Middle frontal gyrus (tissue), 1 donor: ENCODE data around the gene SLCO3A1.

Experiments used
- DNase-seq: peaks from one replicate; pipeline ENCODE4 v3.0.0-alpha.2; 2015; ENCODE audit warnings: low spot score; ENCODE audit errors: extremely low spot score

Gene SLCO3A1

DNA sequence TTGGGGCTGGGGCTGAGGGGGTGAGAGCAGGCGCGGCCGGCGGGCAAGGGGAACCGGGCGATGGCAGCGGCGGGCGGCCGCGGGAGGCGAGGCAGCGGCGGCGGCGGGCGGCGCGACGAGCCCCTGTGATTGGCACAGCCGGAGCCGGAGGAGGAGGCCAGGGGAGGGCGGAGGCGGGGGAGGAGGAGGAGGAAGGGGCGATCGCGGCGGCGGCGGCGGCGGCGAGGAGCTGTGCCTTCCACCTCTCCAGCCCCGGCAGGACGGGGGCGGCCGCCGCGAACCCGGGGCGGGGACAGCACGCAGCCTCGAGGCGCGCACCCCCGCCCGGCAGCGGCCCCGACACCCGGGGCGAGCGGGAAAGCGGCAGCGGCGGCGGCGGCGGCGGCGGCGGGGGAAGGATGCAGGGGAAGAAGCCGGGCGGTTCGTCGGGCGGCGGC lies at the start of gene SLCO3A1:
SLCO3A1 (plus strand) TSS at position 198 of the 437 bp plus-strand sequence.
- no peak for DNase-seq

DNA sequence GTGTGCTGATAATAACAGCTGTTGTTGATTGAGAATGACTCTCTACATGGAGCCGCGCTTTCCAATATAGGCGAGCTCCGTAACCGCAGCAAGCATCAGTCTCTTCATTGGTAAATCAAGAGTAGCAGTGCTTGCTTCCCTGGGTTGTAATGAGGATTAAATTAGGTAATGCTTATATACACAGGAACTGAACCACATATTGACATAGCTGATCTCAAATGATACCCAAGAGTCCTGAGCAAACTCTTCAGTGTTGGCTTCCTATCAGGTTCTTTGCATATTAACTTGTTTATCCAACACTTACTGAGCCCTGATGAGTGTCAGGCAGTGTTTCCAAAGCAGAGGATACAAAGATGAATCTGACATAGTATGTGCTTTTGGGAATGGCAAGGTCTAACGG lies 46.4 kb upstream of the SLCO3A1 start:
- DNase-seq = no peak

DNA sequence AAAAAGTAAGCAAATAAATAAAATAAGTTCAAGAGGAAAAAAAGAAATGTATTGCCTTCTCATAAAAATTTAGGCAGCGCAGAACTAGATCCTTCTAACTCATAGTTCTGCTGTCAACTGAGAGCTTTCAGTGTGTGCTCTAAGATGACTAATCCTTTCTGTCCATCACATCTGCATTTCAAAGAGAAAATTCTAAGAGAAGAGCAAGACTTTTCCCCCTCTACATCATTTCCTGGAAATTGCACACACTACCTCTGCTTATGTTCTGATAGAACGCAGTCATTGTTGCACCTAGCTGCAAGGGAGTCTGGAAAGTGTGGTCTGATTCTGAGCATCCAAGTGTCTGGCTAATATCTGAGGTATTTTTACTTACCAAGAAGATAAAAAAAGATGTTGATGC lies 39.6 kb upstream of the SLCO3A1 start:
- DNase-seq = no peak

DNA sequence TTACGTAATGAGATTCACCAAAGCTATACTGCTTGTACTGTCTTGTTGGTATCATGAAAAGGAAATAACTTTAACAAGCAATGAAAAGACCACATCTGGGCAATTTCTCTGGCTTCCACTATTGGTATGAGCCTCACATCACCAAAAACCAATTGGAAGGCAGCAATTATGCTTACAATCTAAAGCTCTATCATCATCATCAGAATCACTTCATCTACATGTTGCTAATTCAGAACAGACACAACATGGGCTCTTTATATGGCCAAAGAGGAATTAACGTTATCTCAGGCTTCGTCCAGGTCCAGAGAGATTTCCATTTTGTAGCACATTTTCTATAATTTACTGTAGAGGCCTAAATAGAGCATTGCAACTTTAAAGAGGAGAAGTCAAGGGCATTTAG lies 36.6 kb upstream of the SLCO3A1 start:
- DNase-seq = no peak

DNA sequence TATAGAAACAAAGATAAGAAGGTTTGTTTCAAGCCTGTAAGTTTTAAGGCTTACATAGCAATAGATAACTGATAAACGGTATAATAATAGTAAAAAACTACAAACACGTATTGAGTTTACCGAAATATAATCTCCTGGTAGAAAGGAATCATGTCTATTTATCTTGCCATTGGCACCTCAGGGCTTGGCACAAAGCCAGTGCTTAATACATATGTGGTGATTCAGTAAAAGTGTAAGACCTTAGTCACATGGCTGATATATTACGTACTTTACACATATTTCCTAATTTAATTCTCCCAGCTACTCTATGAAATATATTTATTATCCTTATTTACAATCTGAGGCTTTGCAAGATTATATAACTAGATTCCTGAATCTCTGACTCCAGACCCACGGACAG lies 32.0 kb upstream of the SLCO3A1 start:
- no peak for DNase-seq

DNA sequence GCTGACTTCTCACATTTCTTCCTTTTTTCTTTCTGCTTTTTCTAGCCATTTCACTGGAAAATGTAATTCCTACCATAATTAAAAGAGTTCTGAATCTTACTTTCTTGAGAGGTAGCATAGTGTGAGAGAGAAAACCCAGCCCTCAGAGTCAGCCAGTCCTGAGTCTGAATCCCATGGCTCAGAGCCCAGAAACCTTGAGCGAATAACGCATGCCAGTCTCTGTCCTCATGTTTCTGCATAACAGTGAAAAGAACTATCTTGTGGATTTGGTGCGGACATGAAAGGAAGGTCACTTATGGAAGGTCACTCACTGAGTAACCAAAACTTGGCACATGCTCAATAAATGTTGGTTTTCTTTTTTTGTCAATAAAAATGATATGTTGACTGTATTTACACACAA lies 29.3 kb upstream of the SLCO3A1 start:
- DNase-seq = no peak

DNA sequence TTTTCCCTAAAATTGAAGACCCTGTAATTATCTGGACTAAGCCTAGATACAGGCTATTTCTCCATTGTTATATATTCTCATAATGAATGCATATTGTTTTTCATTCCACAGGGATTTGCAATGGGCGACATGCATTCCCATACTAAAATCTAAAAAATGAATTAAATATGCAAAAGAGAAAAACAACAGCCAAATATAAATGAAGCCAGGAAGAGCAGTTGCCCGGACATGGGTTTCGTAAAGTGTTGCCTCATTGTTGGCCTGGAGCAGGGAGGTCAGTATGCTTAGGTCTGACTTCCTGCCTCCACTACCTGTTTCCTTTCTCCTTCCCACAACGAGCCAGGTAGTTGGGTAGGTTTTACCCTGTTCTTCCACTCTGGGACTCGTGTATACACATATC lies 27.1 kb upstream of the SLCO3A1 start:
- DNase-seq = no peak

DNA sequence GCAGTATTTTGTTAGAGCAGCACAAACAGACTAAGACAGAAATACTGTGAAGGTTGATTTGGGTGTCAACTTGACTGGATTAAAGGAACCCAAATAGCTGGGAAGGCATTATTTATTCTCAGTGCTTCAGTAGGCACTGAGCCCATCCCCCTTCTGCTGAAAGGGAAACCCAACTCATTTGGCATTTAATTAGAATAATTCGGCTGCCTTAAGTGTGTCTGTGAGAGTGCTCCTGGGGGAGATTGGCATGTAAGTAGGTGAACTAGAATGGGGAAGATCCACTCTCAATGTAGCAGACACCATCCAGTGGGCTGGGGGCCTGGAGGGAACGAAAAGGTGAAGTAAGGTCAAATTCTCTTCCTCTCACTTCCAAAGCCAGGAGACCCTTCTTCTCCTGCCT lies 20.5 kb upstream of the SLCO3A1 start:
- DNase-seq = no peak

DNA sequence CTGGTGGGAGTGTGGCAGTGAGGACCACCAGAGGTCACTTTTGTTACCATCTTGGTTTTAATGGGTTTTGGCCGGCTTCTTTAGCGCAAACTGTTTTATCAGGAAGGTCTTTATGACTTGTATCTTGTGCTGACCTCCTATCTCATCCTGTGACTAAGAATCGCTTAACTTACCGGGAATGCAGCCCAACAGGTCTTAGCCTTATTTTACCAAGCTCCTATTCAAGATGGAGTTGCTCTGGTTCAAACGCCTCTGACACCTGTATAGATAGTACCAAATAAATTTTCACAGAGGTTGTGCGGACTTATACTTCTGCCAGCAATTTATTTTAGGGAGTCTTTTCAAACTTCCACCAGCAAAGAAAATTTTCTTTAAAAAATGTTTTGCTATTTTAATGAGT lies 13.6 kb upstream of the SLCO3A1 start:
- DNase-seq = no peak

DNA sequence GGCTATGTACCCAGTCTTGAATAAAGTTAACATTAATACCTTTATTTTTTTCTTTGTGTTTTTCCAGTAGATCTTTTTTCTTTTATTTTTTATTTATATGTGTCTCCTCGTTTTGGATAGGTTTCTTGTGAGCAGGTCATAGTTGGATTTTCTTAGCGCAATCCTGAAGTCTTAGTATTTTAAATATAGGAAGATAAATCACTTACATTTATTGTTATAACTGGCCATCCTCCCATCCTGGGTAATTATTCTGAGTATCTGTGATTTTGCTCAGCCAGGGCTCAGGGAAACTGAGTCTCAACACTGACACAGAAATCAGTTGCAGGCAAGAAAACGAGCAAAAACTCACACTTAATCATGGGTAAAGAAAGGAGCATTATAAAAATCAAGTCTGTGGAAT lies 11.6 kb upstream of the SLCO3A1 start:
- no peak for DNase-seq

DNA sequence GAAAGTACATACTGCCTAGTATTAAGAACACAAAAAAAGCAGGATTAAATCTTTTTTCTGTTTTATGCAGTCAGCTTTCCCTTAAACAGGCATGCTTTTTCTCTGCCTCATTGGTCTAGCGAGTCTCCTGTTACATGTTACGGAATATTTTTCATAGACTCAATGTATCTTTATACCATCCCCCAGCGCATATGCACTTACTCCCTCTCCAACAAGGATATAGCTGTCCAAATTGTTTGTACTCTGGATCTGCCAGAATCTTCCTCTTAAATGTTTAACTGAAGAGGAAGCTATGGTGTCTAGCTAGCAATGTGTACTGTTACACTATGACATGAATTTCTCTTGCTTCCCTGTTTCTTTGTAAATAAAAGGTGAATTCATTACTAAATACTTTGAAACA lies 9.2 kb upstream of the SLCO3A1 start:
- DNase-seq = no peak

DNA sequence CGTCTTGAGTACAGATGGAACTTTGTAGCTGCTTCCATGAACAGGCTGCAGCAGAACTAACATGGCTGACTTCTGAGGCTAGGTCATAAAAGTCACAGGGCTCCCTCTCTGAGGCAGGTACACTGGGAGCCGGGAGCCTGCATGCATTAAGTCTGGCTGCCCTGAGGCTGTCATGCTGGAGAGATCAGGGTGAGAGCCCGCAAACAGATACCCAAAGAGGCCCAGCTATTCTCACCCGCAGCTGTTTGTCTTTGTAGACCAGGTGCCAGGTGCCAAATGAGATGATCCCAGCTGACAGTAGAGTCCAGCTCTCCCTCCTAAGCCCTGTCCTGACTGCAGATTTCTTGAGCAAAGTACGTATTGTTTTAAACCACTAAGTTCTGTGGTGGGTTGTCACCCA lies 8.6 kb upstream of the SLCO3A1 start:
- DNase-seq = no peak

DNA sequence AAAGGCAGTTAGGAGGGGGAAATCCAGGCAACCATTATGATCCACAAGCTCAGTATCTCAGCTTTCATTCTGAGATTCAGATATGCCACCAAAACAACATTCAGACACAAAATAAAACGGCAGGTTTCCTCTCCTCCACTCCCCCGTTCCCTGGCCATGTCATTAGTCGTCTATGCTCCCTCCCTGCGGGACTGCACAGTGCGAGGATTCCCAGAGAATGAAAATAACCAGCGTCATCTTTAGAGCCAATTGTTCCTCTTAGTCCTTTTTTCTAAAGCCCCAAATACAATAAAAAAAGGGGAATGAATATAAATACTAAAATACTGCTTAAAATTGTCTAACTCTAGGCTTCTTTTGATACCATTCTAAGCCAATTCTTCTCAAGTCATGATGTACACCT lies 7.8 kb upstream of the SLCO3A1 start:
- no peak for DNase-seq

DNA sequence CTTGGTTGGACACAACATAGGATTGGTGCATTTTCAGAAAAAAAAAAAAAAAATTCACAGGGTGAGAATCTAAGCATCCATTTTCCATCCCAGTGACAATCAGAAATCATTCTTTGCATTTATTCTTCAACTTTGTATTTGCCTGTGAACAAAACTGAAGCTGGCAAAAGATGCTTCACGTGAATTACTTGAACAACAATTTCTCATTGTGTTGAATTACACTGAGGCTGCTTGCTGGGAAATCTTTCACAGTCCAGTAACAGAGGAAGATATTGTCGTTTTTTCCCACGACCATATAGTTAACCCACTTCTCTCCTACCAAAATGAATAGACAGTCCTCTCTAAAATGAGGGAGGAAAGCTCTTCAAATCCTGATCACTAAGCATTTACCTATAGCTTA lies 4.3 kb upstream of the SLCO3A1 start:
- DNase-seq = no peak

DNA sequence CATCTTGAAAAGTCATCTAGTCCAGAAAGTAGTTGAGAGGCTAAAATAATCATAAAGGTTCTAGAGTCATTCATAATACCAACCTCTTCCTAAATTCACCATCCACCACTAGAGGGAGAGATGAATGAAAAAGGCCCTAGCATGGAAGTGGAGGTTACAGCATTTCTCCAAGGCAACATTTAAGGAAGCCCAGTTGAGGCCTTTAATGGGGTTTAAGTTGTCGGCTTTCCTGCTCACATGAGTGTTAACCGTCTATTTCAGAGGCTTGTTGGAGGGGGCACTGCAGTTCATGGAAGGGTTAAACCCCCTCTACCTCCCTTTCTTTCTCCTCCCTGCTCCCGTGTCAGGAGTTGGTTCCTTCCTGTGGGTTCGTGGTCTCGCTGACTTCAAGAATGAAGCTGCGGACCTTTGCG lies 3.8 kb upstream of the SLCO3A1 start:
- no peak for DNase-seq

DNA sequence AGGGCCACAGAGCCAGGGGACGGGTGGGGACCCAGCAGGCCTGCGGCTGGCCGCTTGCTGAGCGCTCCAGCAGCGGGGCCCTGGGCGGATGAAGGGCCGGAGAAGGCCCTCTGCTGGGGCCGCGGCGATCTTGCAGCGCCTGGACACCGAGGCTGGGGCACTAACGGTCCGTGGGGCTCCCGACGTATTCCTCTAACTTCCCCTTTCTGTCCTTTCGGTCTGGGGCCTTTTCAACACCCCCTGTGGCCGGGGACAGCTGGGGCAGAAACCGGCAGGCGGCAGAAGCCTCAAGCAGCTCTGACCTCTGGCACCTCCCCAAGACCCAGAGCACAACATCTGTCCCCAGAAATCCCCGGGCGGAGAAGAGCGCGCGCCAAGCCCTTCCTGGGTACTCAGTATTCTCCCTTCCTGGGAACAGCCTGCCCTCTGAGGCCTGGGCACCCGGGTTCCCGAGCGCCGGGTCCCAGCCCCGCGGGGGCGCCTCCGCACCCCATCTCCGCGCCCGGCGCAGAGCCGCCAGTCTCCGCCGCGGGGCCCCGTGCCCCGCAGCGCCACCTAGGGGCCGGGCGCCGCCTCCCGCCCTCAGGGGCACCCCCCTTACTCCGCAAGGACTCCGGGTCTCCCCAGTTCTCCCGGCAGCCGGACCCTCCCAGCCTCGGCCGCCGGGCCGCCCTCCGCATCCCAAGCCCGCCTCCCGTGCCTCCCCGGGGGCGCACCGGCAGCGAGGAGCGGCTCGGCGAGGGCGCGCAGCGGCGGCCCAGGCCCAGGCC lies 582 bp upstream of the SLCO3A1 start:
- peak; percentile 63 for DNase-seq

DNA sequence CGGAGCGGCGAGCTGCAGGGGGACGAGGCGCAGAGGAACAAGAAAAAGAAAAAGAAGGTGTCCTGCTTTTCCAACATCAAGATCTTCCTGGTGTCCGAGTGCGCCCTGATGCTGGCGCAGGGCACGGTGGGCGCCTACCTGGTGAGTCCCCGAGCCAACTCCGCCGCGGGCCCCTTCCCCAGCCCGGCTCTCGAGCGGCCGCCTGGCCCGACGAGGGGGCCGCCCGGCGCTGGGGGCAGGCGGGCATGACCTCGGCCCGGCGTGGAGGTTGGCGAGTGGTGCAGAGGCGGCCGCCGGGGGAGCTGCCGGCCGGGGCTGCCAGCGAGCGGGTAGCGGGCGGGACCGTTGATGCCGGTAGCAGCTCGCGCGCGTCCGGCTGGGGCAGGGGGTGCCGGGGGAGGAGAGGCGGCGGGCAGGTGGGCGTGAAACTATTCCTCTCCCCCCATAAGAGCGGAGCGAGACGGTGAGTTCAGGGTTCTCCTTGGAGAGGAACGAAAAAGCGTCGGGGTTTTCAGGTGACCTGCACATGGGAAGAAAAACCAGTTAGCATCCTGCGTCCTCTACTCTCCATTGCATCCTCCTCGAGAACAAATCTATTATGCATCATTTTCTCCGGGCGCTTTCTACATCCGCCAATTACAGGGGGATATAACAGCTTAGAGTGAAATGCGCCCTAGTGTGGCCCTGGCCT lies 585 bp downstream of the SLCO3A1 start:
- no peak for DNase-seq

DNA sequence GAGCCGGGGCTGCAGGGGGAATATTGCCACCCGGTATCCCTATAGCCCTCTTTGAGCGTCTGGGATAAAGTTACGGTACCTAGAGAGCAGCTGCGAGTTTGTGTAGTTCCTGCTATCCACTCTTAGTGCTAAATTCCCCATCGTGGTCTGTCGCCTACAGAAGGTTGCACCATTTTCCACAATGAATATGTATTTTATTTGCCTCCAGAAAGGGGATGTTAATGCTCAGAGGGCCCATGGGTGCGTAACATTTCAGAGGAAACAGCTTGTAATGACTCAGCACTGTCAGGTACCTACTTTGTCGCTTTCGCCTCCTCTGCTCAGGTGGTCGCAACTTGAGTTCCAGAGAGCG lies 1.1 kb downstream of the SLCO3A1 start:
- DNase-seq = no peak

DNA sequence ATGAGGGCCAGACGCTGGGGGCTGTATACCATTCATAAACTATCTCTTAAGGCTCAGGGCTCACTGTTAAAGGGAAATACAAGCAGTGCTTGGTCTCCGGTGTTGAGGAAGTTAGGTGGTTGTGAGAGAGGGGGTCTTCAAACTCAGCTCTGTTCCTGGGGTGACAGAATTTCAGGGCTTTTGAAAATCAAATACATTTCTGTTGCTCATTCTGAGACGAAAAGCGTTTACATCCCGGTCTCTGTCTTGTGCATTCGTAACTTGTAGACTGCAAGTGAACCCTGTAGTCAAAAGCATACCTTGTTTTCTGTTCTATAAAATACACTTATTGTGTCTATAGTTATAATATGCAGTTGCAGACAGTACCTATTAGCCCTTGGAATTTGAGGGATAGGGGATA lies 1.7 kb downstream of the SLCO3A1 start:
- DNase-seq = no peak

DNA sequence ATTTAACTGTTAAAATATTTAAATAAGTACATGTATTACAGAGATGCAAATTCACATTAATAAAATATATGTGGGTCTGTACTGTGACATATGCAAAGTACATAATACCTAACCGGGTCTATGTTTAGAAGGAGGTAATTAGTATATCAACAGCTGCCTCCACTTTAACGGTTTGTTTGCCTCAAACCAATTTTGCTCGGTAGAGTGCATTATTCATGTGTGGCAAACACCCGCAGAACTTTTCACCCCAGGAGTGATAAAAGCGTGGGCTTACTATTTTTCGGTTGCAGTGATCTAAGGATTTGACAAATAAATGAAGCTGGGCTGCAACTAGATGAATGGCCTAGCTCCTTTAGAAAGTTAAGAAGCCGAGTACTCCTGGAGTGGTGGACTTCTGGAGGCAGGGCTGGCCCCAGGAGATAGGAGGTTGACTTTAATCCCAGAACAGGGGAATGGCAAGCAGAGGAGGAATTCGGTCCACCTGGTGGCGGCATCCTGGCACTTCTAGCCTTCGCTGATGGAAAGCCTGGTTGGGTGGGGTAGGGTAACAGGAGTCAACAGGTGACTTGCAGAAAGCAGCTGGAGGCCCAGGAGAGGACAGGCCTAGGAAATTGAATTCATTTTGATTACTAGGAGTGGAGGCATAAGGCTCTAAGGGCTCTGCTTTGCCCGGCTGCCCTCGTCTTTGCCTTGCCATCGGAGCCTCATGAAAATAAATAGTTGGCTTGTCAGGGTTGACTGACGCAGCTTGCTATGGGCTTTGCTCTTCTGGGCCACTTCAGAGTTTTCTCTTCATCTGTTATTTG lies 2.4 kb downstream of the SLCO3A1 start:
- no peak for DNase-seq

DNA sequence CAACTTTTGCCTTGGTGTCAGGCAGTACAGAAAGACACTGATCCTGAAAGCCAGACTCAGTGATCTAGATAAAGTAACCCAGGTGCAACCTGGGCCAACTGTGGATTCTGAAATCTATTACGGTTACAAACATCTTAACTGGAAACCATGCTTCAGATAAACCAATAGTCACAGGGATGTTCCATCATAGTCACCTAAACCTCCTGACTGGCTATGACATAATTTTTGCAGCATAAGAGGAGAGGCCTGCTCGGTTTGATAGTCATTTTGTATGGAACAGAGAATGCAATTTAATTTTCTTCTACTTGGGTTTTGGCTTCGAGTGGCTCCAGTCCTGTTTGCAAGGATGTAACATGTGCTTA lies 3.7 kb downstream of the SLCO3A1 start:
- DNase-seq = no peak

DNA sequence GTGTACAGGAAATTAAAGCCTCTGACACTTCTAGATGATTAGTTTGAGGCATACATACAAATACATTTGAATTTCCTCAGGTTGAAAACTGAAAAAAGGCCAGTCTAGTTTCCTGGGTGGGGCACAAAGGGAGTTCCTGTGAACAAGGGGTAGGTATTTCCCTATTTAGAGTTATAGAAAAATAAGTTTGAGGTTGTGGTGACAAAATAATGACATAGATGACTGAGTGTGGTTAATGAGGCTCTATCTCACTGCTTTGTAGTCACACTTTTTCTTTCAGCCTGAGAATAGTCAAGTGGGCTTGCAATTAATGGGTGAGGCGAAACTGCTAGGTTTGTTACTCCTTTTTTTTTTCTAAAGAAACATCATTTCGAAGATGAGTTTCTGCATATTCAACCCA lies 4.3 kb downstream of the SLCO3A1 start:
- no peak for DNase-seq
